HG03095 (cell line): ENCODE measurements around the gene DNTT.
A peak's percentile ranks its signal among the peaks of the same experiment; 100 is the strongest.
"Not testable (repeated sequence)": the region's sequence is repeated elsewhere in the genome, so short reads cannot be mapped to it uniquely, and the experiment has no call there.

Experiments
- ATAC-seq: cut with Tn5 transposase; IDR thresholded peaks from one replicate; pipeline ENCODE4 v1.9.1; 2021; ENCODE audit warnings: moderate library complexity; ENCODE audit not compliant: unreplicated experiment

The DNTT gene

GRCh38 chr10:96306516-96306915, 2.3 kb downstream of the DNTT start:
- ATAC-seq, result no peak

GRCh38 chr10:96308854-96309253, 4.6 kb downstream of the DNTT start:
- not testable (repeated sequence) for ATAC-seq

GRCh38 chr10:96309628-96310320, 5.5 kb downstream of the DNTT start:
- ATAC-seq, result no peak

DNA sequence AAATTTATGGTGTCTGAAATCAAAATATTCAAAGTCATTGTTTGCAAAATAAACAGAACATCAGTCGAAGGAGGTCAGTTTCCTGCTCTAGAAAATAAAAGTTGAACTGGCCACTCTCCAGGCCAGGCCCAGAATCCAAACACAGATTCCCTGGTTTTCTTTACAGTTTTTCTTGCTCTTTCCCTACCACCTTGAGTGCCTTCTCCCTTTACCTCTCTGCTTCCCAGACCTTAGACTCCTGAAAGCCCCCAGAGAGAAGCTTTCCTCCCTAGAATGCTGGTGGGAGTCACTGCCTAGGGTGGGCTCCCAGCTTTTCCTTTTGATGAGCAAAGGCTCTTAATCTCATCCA, 6.1 kb downstream of the DNTT start:
- ATAC-seq, result no peak

DNA sequence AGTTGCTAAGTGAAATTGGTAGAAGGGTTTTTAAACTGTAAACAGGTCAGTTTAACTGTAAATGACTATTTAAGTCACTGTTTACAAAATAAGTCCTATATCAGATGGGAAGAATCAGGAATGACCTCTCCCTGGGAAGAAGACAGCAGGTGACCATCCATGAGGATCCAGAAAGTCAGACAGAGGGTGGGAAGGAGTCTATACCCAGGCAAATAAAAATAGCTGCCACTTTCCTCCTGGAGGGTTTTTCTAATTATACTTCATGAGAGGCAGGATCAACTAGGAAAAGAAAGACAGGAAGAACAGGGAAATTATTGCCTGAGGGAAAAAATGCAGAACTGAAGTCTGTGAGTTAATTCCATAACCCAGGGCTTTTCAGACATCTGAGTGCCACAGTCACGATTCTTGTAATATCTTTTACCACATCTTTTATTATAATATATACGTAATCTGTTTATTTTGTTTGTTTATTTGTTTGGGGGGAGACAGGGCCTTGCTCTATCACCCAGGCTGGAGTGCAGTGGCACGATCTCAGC, 7.0 kb downstream of the DNTT start:
- no peak for ATAC-seq

GRCh38 chr10:96313344-96313743, 9.1 kb downstream of the DNTT start:
- no peak for ATAC-seq

GRCh38 chr10:96317067-96317833, 13.0 kb downstream of the DNTT start:
- ATAC-seq, result no peak

DNA sequence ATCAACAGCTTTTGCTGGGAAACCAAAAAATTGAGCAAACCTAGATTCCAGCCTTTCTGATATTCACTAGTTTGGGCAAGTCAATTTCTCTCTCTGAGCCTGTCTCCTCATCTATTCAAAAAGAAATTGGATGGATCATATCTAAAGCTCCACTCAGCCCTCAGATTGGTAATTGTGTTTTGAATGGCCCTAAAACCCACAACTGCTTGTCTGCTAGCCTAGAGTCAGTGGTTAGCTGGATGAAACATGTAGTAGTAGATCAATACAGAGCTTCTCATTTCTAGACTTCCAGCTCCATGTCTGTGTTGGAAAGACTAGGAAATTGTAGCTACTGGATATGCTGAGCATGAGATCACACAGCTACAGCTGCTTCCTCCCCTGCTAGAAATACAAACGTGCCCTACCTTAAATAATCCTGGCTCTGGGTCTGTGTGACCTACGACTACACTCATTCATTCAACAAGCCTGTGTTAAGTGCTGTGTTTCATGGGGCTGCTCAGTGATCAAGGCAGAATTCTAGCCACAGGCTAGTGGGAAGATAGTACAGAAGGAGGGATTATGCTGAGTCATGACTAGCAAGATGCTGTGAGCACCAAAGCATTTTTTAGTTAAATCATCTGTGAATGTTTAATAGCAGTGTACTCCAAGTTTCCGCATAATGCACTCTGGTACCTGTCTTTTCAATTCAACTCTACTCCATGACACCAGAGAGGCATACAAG, 15.7 kb downstream of the DNTT start:
- ATAC-seq, result no peak

- ATAC-seq, result no peak
These were observed 17.6 kb downstream of the DNTT start for GRCh38 chr10:96321822-96322221.

DNA sequence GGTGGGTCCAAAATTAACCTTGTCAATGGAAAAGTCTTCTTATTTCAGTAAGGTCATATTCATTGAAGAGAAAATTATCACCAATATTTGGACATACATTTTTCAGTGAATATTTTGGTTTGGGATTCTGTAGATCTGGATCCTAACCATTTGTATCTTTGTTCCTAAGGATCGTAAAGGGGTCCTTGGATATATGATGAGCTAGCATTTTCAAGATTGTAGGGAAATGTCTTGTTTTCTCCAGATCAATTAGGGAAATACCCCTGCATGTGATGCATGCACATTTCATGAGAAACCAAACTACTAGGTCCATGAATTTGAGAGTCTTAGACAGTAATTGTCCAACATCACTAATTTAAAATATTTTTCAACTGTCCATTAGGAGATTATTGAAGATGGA, 18.0 kb downstream of the DNTT start:
- ATAC-seq, result no peak

- no peak for ATAC-seq
These were observed 20.2 kb downstream of the DNTT start for GRCh38 chr10:96324447-96324846.

DNA sequence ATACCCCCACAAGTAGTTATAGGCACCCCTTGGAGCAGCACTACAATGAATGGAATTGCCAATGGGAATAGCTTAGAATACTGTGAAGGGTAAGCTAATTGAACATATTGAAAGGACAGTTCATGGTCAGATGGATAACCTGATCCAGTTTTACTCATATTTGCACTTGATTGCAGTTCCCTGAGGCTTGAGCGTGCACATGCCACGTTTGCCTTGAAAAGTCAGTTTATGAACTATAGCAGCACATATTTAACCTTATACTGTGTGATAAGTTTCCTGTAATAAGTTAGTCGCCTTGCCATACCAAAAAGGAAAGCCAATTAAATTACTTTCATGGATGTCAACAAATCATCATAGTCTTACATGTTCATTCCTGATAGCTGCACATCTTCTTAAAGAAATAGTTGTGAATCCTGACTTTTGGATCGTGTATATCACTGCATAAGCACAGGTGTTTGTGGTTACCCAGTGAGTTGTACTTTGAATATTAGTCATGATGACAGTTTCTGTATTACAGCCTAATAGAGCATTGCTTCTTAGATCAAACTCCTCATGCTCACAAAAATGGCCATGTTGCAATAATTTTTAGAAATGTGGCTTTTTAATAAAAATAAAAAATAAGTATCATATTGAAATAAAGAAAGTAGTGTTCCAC, 21.6 kb downstream of the DNTT start:
- ATAC-seq, result peak; percentile 95

- no peak for ATAC-seq
These were observed 23.2 kb downstream of the DNTT start for GRCh38 chr10:96327462-96327861.

DNA sequence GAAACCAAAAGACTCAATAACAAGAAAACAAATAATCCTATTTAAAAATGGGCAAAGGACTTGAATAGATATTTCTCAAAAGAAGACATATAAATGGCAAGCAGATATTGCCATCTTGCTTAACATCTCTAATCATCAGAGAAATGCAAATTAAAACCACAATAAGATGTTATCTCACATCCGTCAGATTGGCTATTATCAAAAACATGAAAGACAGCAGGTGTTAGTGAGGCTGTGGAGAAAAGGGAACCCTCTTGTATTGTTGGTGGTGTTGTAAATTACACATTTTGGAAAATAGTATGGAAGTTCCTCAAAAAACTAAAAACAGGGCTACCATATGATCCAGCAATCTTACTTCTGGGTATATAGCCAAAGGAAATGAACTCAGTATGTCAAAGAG, 28.9 kb downstream of the DNTT start:
- no peak for ATAC-seq

DNA sequence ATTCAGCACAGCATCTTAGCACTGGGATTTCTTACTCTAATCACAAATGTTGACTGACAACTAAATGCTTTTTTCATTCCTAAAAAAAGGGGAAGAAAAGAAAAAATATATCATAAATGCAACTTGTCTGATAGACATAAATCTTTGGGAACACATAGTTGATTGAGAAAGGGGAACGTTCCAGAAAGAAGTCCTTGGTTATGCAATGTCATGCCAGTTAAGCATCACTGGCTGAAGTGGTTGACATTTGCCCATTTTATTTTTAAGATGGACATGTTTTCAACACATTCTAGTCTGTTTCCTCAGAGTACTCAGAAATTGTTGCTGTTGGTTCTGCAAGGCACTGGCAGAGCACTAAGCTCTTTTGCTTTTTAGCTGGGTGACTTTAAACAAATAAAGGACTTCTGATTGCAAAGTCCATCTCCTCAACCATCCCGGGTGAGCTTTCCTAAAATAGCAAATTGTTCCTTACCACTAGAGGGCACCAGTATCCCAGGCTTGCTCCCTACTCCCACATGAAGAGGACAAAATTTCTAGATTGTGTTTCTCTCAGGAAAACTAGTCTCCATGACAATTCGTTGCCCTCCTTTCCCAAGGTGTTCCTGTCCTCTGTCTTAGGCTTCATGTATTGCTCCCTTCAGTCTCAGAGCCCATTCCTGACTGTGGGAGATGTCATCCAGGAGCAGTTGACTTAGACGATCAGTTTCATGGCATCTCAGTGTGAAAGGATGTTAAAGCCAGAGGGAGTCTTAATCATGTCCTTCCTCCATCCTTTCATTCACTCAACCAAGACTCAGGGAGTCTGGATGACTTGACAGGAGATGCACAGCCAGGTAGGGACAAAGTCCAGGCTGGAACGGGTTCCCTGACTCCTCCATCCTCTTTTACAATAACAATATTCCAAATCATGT, 30.6 kb downstream of the DNTT start:
- ATAC-seq, result no peak

DNA sequence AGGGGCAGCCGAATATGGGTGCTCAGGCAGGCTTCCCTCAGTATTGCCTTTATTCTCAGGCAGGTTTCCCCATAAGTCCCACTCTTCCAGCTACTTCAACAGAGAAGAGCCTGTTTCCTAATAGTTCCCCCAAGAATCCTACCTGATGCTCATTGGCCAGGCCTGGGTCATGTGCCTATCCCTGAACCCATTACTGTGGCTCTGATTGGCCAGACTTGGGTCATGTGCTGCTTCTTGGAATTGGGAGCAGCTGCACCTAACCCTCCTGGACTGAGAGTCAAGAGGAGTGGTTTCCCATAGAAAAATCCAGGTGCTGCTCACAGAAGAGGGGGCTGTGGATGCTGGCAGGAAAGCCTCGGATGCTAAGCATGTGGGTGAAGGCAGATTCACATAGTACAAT, 32.9 kb downstream of the DNTT start:
- ATAC-seq, result no peak

GRCh38 chr10:96338279-96338925, 34.2 kb downstream of the DNTT start:
- no peak for ATAC-seq

DNA sequence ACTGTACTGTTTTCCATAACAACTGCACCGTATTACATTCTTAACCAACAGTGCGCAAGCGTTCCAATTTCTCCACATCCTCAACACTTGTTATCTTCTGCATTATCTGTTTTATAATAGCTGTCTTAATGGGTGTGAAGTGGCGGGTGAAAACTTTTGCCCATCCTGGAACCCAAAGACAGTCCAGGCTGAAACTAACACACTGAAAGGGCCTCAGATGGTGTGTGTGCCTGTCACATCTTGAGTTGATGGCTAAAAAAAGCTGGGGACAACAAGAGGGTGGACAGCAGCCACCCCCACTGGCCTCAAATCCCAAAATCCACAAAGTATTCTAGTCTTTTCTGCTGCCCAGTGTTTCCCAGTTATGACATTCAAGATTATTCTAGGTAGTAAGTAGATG, 35.1 kb downstream of the DNTT start:
- no peak for ATAC-seq

- no peak for ATAC-seq
These were observed 36.0 kb downstream of the DNTT start for GRCh38 chr10:96339956-96340904.
